H1 (cell line): ENCODE results near the gene KRTAP10-2. TPM values are rescaled to one million over a fixed set of nuclear protein-coding genes. Genes with fewer than 3 reads are reported as not detected.

ENCODE experiments used
- ASH2L ChIP-seq: fragments of 200-600, 300-600 bp; sonication (generic); IDR thresholded peaks from one replicate; pipeline ENCODE4 v1.7.1; 2017; ENCODE audit warnings: low read length
- ATF2 ChIP-seq: IDR thresholded peaks from 2 replicates; pipeline ENCODE4 v1.6.1; 2012; ENCODE audit warnings: low read length, inconsistent platforms
- CEBPB ChIP-seq: IDR thresholded peaks from 2 replicates; pipeline ENCODE4 v1.6.1; 2012; ENCODE audit warnings: low read depth, low read length
- CTBP2 ChIP-seq: IDR thresholded peaks from 2 replicates; pipeline ENCODE4 v1.7.0; 2011; ENCODE audit warnings: borderline replicate concordance, mild to moderate bottlenecking, moderate library complexity, mixed read lengths, low read length; ENCODE audit not compliant: insufficient read depth, insufficient read length
- POLR2A ChIP-seq, 2 experiments: IDR thresholded peaks; 1 replicate in 1 of 2; 2 replicates in 1 of 2; pipeline ENCODE4 v1.6.1; 2011; ENCODE audit warnings: low read depth in 2 of 2, low read length in 2 of 2, mild to moderate bottlenecking in 2 of 2; ENCODE audit errors: control extremely low read depth in 1 of 2
- SRF ChIP-seq: IDR thresholded peaks from 2 replicates; pipeline ENCODE4 v1.6.1; 2011; ENCODE audit warnings: mild to moderate bottlenecking, low read depth, low read length, moderate library complexity
- TBP ChIP-seq: IDR thresholded peaks from 2 replicates; pipeline ENCODE4 v1.6.1; 2011; ENCODE audit warnings: low read depth, low read length, improper control_type of control experiment
- YY1 ChIP-seq: IDR thresholded peaks from 2 replicates; pipeline ENCODE4 v1.6.1; 2011; ENCODE audit warnings: low read depth, mild to moderate bottlenecking, low read length
- polyA plus RNA-seq, 7 experiments: library from polyadenylated mRNA; depleted of rRNA in 3 of 7; stranded (reverse) in 5 of 7; unstranded in 2 of 7; fragments of >200 nt in 5 of 7; fragments of 200-250 nt in 2 of 7; gene quantifications; 1 replicate in 5 of 7; 2 replicates in 1 of 7; 4 replicates in 1 of 7; pipeline versions ENCODE4 v1.2.1 to v1.2.3, GENCODE V29; 2011 to 2013; ENCODE audit warnings: missing spikeins in 2 of 7, mixed read lengths in 2 of 7
- total RNA-seq: library from RNA; stranded (reverse); fragmentation: NEBNext Ultra II Directional; extraction: Animal tissue kit (Norgen Biotek cat#: 25700); gene quantifications from 2 replicates; pipeline ENCODE4 v1.2.1, GENCODE V29; 2021

The KRTAP10-2 gene
- total and polyA plus RNA-seq, 2 of the 8 experiments (the other 6 are each of a cell fraction or from before 2014, with no cell fraction given), result 0.11 TPM; not detected in 1

- no peak for TF ChIP-seq POLR2A (IDR thresholded peaks at IDR 0.05; ENCODE audit: control extremely low read depth in 1 of 2, low read depth in 2 of 2, low read length in 2 of 2)
- no peak for TF ChIP-seq ASH2L
- no peak for TF ChIP-seq CTBP2
- no peak for TF ChIP-seq SRF
- TF ChIP-seq CEBPB, result no peak
- no peak for TF ChIP-seq TBP
- no peak for TF ChIP-seq ATF2
- no peak for TF ChIP-seq YY1
- TF ChIP-seq, all 59 proteins: peak for 0
Observed at GRCh38 chr21:44575307-44576024, 24.2 kb upstream of the KRTAP10-2 start (continued).
